GM20000 (cell line): ENCODE data around the gene INVS.
"Not testable (repeated sequence)": the region's sequence is repeated elsewhere in the genome, so short reads cannot be mapped to it uniquely, and the experiment has no call there.

Experiments
- DNase-seq: peaks from one replicate; pipeline ENCODE4 v3.0.0; 2012; ENCODE audit warnings: low spot score
- TF ChIP-seq, protein P1 (sequence below): IDR thresholded peaks from 2 replicates; pipeline ENCODE4 v1.5.1; 2012; ENCODE audit warnings: mild to moderate bottlenecking, control low read depth; ENCODE audit errors: extremely low read depth, missing control alignments

INVS gene

DNA sequence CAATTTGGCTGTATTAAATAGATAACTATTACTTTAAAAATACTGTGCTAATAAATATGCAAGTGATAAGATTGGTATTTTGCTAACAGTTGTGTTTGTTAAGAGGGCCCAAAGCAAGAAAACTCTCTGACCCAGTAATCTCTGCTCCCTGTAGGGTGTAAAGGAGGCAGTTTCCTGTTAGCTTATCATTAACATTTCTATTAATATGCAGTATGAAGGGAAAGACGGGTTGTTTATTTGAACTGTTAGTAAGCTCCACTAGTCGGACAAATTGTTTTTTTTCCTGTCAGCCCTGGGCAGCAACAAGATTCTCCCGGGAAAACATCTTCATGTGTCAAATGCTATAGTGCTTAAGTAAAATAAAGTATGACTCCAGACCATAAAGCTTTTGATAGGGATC lies 35.9 kb upstream of the INVS start:
- peak; percentile 22 for DNase-seq
- TF ChIP-seq, protein P1, sequence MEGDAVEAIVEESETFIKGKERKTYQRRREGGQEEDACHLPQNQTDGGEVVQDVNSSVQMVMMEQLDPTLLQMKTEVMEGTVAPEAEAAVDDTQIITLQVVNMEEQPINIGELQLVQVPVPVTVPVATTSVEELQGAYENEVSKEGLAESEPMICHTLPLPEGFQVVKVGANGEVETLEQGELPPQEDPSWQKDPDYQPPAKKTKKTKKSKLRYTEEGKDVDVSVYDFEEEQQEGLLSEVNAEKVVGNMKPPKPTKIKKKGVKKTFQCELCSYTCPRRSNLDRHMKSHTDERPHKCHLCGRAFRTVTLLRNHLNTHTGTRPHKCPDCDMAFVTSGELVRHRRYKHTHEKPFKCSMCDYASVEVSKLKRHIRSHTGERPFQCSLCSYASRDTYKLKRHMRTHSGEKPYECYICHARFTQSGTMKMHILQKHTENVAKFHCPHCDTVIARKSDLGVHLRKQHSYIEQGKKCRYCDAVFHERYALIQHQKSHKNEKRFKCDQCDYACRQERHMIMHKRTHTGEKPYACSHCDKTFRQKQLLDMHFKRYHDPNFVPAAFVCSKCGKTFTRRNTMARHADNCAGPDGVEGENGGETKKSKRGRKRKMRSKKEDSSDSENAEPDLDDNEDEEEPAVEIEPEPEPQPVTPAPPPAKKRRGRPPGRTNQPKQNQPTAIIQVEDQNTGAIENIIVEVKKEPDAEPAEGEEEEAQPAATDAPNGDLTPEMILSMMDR, result no peak

DNA sequence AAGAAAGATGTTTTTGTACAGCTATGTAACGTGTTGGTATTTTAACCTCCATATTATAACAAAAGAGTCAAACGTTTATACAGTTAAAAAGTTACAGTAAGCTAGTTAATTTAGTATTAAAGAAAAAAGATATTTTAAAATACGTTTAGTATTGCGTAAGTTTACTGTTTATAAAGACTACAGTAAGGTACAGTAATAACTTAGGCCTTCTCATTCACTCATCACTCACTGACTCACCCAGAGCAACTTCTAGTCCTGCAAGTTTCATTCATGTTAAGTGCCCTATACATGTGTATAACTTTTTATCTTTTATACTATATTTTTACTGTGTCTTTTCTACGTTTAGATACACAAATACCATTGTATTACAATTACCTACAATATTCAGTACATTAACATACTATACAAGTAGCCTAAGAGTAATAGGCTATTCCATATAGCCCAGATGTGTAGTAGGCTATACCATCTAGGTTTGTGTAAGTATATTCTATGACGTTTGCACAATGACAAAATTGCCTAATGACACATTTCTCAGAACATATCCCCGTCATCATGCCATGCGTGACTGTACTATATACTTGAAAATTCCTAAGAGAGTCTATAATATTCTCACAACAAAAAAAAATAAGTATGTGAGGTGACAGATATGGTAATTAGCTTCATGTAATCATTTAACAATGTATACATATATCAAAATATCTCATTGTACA lies 34.0 kb upstream of the INVS start:
- TF ChIP-seq, protein P1, result no peak
- no peak for DNase-seq

DNA sequence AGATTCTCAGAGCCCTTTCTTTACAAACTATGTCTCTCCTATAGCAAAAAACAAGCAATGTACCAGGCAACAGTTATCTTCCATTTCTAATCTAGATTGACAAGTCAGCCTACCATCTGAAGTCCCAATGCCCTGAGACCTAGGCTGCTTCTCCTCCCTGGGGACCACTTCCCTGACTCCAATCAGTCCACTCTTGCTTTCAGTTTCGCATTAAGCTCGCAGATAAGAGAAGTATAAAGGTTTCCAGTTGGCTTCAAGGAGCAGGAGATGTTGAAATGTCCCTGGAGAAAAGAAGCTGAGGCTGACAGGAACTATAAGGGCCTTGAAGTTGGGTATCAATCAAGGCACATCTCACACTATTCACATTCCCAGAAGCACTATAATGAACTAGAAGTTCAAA lies 32.5 kb upstream of the INVS start:
- DNase-seq, result peak; percentile 31
- TF ChIP-seq, protein P1, result no peak

DNA sequence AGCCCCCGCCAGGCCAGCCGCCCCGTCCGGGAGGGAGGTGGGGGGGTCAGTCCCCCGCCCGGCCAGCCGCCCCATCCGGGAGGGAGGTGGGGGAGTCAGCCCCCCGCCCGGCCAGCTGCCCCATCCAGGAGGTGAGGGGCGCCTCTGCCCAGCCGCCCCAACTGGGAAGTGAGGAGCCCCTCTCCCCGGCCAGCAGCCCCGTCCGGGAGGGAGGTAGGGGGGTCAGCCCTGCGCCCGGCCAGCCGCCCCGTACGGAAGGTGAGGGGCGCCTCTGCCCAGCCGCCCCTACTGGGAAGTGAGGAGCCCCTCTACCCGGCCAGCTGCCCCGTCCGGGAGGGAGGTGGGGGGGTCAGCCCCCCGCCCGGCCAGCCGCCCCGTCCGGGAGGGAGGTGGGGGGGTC lies 31.1 kb upstream of the INVS start:
- DNase-seq, result not testable (repeated sequence)

DNA sequence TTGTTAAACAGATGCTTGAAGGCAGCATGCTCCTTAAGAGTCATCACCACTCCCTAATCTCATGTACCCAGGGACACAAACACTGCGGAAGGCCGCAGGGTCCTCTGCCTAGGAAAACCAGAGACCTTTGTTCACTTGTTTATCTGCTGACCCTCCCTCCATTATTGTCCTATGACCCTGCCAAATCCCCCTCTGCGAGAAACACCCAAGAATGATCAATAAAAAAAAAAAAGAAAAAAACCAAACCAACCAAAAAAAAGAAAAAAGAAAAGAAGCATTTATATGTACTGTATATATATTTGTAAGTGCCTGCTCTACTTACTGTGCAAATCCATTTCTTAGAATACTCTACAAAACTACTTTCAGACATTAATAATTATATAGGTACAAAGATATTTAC lies 30.0 kb upstream of the INVS start:
- not testable (repeated sequence) for DNase-seq

DNA sequence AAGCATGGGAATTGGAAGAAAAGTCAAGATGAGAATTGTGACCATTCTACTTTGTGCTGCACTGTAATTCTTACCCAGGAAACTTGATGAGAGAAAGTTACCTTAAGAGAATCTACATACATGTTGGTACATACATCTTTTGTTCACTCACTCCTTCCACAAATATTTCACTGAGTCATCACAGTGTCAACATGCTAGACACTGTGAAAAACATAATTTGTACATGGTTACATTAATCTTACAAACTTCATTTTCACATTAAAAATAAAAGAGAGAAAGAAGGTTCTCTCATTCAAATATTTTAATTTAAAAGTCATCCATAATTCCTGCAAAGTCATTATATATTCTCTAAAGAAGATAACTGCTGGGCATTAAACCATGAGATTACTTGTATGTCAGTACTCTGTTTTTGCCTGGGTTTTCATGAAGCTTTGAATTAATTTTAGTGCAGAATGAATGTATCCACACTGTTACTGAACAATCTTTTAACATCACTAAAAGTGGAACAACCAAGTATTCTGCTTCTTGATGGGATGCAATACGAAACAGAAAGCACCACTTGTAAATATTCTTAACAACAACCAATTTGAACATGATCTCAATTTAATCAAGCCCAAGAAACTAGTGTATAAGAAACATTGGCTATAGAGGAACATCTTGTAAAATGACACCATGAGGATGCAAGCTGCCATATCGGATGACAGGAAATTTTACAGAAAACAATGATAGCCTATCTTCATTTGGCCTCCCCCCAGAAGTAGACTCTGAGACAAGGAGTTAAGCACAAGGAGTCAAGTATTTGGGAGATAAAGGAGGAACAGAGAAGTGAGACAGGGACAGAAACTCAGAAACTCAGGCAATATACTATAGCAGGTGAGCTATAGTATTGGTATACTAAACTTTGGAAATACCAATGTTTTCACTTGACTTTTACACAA lies 28.7 kb upstream of the INVS start:
- no peak for DNase-seq
- TF ChIP-seq, protein P1, result no peak

DNA sequence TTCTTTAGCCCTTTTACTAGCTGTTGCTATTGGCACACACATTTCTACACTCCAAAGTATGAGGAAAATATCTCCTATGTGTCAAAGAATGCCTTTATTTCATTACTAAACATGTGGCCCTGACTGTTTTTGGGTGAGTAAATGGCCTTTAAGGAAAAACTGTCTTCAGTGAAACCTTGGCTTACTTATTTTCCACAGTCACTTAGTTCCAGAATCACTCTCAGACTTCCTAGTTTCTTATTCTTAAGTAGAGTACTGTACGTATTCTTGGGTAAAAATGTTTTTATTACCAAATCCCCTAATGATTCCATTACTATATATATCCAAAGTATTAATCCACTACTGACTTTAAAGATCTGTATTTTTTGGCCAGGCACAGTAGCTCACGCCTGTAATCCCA lies 27.8 kb upstream of the INVS start:
- TF ChIP-seq, protein P1, result no peak
- no peak for DNase-seq

DNA sequence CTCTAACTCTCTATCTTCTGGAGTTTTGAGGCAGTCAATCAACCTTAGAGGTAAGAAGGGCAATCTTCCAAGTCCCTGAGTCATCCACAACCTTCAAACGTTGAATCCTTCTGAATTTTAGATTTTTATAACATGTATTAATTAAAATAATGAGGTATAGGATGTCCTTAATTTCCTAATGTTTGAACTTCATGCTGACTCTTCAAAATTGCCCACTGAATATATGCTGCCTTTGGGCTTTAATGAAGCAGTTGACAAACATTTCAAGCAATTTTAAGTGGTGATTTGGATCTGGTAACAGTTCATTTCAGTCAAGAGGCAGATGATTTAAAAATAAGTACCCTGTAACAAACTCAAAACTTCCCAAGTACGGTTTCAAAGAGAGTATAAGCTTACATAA lies 26.2 kb upstream of the INVS start:
- no peak for DNase-seq
- TF ChIP-seq, protein P1, result no peak
